ENCODE results near the gene TGDS.

Gene TGDS

DNA sequence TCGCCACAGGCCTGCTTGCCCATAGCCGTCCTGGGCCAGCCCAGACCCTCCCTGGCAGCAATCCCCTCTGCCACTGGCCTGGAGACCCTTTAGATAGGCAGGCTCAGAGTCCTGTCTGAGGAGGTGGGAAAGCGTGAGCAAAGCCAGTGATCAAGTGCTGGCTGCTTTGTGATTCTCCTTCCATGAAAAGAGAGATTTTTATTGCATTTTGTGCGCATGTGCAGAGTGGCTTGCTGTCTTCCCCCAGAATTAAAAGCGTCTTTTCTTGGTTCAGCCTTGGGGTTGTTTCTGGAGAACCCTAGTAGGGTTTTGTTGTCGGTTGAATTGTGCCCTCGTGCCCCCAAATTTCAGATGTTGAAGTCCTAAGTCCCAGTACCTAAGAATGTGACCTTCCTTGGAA lies 71.5 kb downstream of the TGDS start:
- TF ChIP-seq, protein P1, sequence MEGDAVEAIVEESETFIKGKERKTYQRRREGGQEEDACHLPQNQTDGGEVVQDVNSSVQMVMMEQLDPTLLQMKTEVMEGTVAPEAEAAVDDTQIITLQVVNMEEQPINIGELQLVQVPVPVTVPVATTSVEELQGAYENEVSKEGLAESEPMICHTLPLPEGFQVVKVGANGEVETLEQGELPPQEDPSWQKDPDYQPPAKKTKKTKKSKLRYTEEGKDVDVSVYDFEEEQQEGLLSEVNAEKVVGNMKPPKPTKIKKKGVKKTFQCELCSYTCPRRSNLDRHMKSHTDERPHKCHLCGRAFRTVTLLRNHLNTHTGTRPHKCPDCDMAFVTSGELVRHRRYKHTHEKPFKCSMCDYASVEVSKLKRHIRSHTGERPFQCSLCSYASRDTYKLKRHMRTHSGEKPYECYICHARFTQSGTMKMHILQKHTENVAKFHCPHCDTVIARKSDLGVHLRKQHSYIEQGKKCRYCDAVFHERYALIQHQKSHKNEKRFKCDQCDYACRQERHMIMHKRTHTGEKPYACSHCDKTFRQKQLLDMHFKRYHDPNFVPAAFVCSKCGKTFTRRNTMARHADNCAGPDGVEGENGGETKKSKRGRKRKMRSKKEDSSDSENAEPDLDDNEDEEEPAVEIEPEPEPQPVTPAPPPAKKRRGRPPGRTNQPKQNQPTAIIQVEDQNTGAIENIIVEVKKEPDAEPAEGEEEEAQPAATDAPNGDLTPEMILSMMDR (IDR thresholded peaks at IDR 0.05; ENCODE audit: extremely low read depth, missing control alignments) = no peak
- DNase-seq (ENCODE audit: low spot score) = no peak
